NOMO-1 treated with DMSO at 0.1 percent for 48 hours (cell line): ENCODE results near the gene C4orf36.
"Not testable (repeated sequence)": the region's sequence is repeated elsewhere in the genome, so short reads cannot be mapped to it uniquely, and the experiment has no call there.

Experiments used
- DNase-seq: peaks from one replicate; lab custom pipeline; 2025; ENCODE audit not compliant: unreplicated experiment; lab: John Stamatoyannopoulos, UW

Gene C4orf36

GRCh38 chr4:86917212-86918039, 25.2 kb upstream of the C4orf36 start:
- DNase-seq, result no peak

- DNase-seq, result no peak
Measured at GRCh38 chr4:86916392-86916791, 24.2 kb upstream of the C4orf36 start.

GRCh38 chr4:86910820-86911684, 18.8 kb upstream of the C4orf36 start:
- DNase-seq, result no peak

GRCh38 chr4:86910369-86910768, 18.1 kb upstream of the C4orf36 start:
- DNase-seq, result no peak

GRCh38 chr4:86909546-86910295, 17.5 kb upstream of the C4orf36 start:
- DNase-seq, result peak; percentile 45

- peak; percentile 95 for DNase-seq
Measured at GRCh38 chr4:86908251-86908657, 16.0 kb upstream of the C4orf36 start.

- no peak for DNase-seq
Measured at GRCh38 chr4:86901864-86902263, 9.6 kb upstream of the C4orf36 start.

GRCh38 chr4:86898562-86898961, 6.3 kb upstream of the C4orf36 start:
- no peak for DNase-seq

- no peak for DNase-seq
Measured at GRCh38 chr4:86896596-86896995, 4.4 kb upstream of the C4orf36 start.

- peak; percentile 64 for DNase-seq
Measured at GRCh38 chr4:86895692-86896488, 3.7 kb upstream of the C4orf36 start.

- no peak for DNase-seq
Measured at GRCh38 chr4:86894455-86894854, 2.2 kb upstream of the C4orf36 start.

GRCh38 chr4:86893136-86893535, 914 bp upstream of the C4orf36 start:
- DNase-seq, result no peak

- no peak for DNase-seq
Measured at GRCh38 chr4:86892636-86892960, 376 bp upstream of the C4orf36 start.

GRCh38 chr4:86890790-86891189, 1.4 kb downstream of the C4orf36 start:
- DNase-seq, result no peak

GRCh38 chr4:86879641-86880040, 12.6 kb downstream of the C4orf36 start:
- no peak for DNase-seq

GRCh38 chr4:86878640-86879039, 13.6 kb downstream of the C4orf36 start:
- no peak for DNase-seq

GRCh38 chr4:86876894-86877685, 15.1 kb downstream of the C4orf36 start:
- no peak for DNase-seq

- not testable (repeated sequence) for DNase-seq
Measured at GRCh38 chr4:86875436-86875835, 16.8 kb downstream of the C4orf36 start.

- no peak for DNase-seq
Measured at GRCh38 chr4:86872135-86872534, 20.1 kb downstream of the C4orf36 start.
